Astrocyte of the spinal cord (primary cell): ENCODE data around the gene MTUS2.
A peak's percentile ranks its signal among the peaks of the same experiment; 100 is the strongest.

ENCODE experiments used
- DNase-seq: peaks from one replicate; pipeline ENCODE4 v3.0.0; 2011; ENCODE audit warnings: low read depth, low spot score
- H3K4me3 ChIP-seq: 2 replicates; pipeline ENCODE4 v1.5.1; 2011; ENCODE audit warnings: low read depth, mild to moderate bottlenecking, low read length, moderate library complexity
- in situ Hi-C: cut with HindIII; loops from 2 replicates; pipeline ENCODE4 v1.10.0; 2017; ENCODE audit warnings: low sequenced_read_pairs
- TF ChIP-seq, protein P1 (sequence below): IDR thresholded peaks from 2 replicates; pipeline ENCODE4 v1.5.1; 2012; ENCODE audit warnings: low read depth, mild to moderate bottlenecking, low read length, inconsistent platforms

MTUS2 gene

GRCh38 chr13:29465741-29466293 lies 645.7 kb downstream of the MTUS2 start:
- in situ Hi-C loops: no loop called here
- H3K4me3 ChIP-seq: no peak overlapping the region
- TF ChIP-seq, protein P1, sequence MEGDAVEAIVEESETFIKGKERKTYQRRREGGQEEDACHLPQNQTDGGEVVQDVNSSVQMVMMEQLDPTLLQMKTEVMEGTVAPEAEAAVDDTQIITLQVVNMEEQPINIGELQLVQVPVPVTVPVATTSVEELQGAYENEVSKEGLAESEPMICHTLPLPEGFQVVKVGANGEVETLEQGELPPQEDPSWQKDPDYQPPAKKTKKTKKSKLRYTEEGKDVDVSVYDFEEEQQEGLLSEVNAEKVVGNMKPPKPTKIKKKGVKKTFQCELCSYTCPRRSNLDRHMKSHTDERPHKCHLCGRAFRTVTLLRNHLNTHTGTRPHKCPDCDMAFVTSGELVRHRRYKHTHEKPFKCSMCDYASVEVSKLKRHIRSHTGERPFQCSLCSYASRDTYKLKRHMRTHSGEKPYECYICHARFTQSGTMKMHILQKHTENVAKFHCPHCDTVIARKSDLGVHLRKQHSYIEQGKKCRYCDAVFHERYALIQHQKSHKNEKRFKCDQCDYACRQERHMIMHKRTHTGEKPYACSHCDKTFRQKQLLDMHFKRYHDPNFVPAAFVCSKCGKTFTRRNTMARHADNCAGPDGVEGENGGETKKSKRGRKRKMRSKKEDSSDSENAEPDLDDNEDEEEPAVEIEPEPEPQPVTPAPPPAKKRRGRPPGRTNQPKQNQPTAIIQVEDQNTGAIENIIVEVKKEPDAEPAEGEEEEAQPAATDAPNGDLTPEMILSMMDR: no peak
- peak; percentile 78 for DNase-seq

DNA sequence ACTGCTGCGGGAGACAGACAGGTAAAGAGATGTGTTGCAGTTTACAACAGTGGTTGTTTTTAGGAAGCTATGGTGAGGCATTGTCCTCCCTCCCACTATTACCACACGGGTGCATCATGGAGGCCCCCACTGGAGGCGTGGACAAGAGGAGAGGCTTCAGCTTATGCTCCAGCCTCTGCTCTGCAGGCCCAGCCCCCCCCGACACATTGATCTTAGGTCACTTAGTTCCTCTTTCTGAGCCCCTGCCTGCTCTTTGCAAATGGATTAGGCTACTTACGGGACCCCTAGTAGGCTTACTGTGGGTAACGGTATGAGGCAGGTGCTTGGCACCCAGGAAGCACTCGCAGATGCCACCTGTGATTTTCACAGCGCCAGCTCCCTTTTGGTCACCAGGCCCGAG lies 651.4 kb downstream of the MTUS2 start:
- DNase-seq: no peak
- TF ChIP-seq, protein P1: no peak
- no peak overlapping the region for H3K4me3 ChIP-seq
- in situ Hi-C loops: no loop called here

DNA sequence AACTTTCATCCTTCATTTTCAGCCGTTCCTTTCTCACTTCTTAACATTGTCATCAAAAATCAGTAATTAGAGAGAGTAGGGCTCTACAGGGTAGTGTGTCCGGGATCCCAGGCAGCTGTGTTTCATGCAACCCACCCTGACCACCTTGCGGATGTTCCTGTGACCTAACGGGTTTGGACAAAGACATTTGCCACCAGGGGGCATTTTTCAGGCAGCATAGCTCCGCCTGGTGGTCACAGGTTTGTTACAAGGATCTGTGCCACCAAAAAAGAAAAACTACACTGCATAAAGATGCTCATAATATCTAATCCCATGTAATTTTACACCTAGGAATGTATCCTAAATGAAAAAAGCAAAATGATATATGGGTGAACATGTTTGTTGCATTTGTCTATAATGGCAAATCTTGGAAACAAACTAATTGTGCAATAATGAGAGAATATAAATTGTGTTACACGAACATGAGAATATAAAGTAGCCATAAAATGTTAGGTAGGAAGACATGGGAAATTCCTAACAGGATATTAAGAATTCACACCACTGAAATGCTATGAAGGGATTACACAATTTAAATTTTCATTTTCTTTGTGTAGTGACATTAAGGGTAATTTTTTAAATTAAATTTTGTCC lies 652.3 kb downstream of the MTUS2 start:
- in situ Hi-C loops: no loop called here
- TF ChIP-seq, protein P1: peak; percentile 95
- peak; percentile 56 for DNase-seq
- no peak overlapping the region for H3K4me3 ChIP-seq

GRCh38 chr13:29473166-29473565 lies 653.0 kb downstream of the MTUS2 start:
- TF ChIP-seq, protein P1: no peak
- DNase-seq: no peak
- in situ Hi-C loops: no loop called here
- H3K4me3 ChIP-seq: no peak overlapping the region

DNA sequence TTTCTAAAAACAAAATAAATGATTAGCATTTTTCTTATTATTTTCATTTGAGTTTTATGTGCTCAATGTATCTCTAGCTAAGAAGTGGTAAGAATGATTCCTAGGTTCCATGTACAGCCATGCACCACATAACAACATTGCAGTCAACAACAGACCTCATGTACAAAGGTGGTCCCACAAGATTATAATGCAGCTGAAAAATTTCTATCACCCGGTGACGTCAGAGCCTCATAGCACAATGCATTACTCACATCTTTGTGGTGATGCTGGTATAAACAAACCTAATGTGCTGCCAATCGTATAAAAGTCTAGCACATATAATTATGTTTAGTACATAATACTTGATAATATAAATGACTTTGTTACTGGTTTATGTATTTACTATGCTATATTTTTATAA lies 654.9 kb downstream of the MTUS2 start:
- in situ Hi-C loops: no loop called here
- peak; percentile 86 for DNase-seq
- no peak overlapping the region for H3K4me3 ChIP-seq
- TF ChIP-seq, protein P1: no peak

GRCh38 chr13:29476046-29476445 lies 655.9 kb downstream of the MTUS2 start:
- H3K4me3 ChIP-seq: no peak overlapping the region
- DNase-seq: no peak
- in situ Hi-C loops: no loop called here
- TF ChIP-seq, protein P1: no peak
